H1 (cell line): ENCODE data around the gene RNF111. TPM values are rescaled to one million over a fixed set of nuclear protein-coding genes. Genes with fewer than 3 reads are reported as not detected.

Experiments
- CTCF ChIA-PET: fragments of 300-600 bp; sonication (Branson Sonifier 250); formaldehyde crosslinking; loops from one replicate; lab custom pipeline; 2021; ENCODE audit not compliant: partially characterized antibody; lab: Charles Lee
- POLR2A ChIA-PET: fragments of 300-600 bp; sonication (Branson Sonifier 250); formaldehyde crosslinking; loops from one replicate; lab custom pipeline; 2021; ENCODE audit warnings: inconsistent platforms; ENCODE audit not compliant: partially characterized antibody; lab: Charles Lee
- DNase-seq, 2 experiments: peaks; one replicate each; pipeline versions ENCODE4 v3.0.0 to v3.0.0-alpha.2; 2010 to 2022; ENCODE audit warnings: low spot score in 2 of 2, low read depth in 1 of 2, mixed read lengths in 1 of 2
- FAIRE-seq: peaks from 2 replicates; lab custom pipeline; 2011; peaks lifted over from hg19 to GRCh38; lab: Jason Lieb, UNC
- H2AFZ ChIP-seq: 2 replicates; pipeline ENCODE4 v1.8.1; 2012; ENCODE audit warnings: low read length, inconsistent platforms
- H2AK5ac ChIP-seq: 2 replicates; pipeline ENCODE4 v1.6.1; 2013; ENCODE audit warnings: low read depth, low read length
- H2BK120ac ChIP-seq: replicated peaks from 2 replicates; pipeline ENCODE3; 2013; ENCODE audit warnings: low read depth, low read length, inconsistent platforms
- H2BK12ac ChIP-seq: 2 replicates; pipeline ENCODE4 v1.6.1; 2013; ENCODE audit warnings: low read depth, low read length
- H2BK15ac ChIP-seq: 2 replicates; pipeline ENCODE4 v1.6.1; 2013; ENCODE audit warnings: low read length
- H2BK20ac ChIP-seq: 2 replicates; pipeline ENCODE4 v1.6.1; 2013; ENCODE audit warnings: low read length
- H2BK5ac ChIP-seq: 2 replicates; pipeline ENCODE4 v1.6.1; 2013; ENCODE audit warnings: low read depth, low read length
- H3K14ac ChIP-seq: 2 replicates; pipeline ENCODE4 v1.6.1; 2013; ENCODE audit warnings: inconsistent platforms; ENCODE audit not compliant: insufficient read length
- H3K18ac ChIP-seq: 2 replicates; pipeline ENCODE4 v1.6.1; 2013; ENCODE audit warnings: low read length; ENCODE audit errors: extremely low read depth
- H3K23ac ChIP-seq: 2 replicates; pipeline ENCODE4 v1.6.1; 2013; ENCODE audit warnings: inconsistent platforms; ENCODE audit not compliant: insufficient read length
- H3K23me2 ChIP-seq: 2 replicates; pipeline ENCODE4 v1.6.1; 2013; ENCODE audit warnings: low read depth, low read length
- H3K27ac ChIP-seq: 2 replicates; pipeline ENCODE4 v1.6.1; 2011; ENCODE audit warnings: low read depth, low read length, inconsistent platforms
- H3K27me3 ChIP-seq, 4 experiments: replicated peaks in 1 of 4; 1 replicate in 1 of 4; 2 replicates in 3 of 4; pipeline versions ENCODE4 v1.6.1 to v1.8.1; 2011 to 2013; ENCODE audit warnings: low read length in 3 of 4, mild to moderate bottlenecking in 3 of 4, inconsistent platforms in 2 of 4, mixed read lengths in 2 of 4, moderate library complexity in 1 of 4; ENCODE audit not compliant: control insufficient read depth in 3 of 4, insufficient read depth in 3 of 4; ENCODE audit errors: extremely low read depth in 1 of 4
- H3K36me3 ChIP-seq, 4 experiments: 2 replicates each; pipeline versions ENCODE4 v1.6.1 to v1.8.1; 2011 to 2013; ENCODE audit warnings: mild to moderate bottlenecking in 4 of 4, low read length in 3 of 4, moderate library complexity in 2 of 4, control low read depth in 1 of 4, inconsistent platforms in 1 of 4; ENCODE audit not compliant: insufficient read depth in 4 of 4, control insufficient read depth in 2 of 4
- H3K4ac ChIP-seq: replicated peaks from 2 replicates; pipeline ENCODE3; 2013; ENCODE audit warnings: low read length, low read depth, mixed read lengths, inconsistent platforms; ENCODE audit not compliant: insufficient read length
- H3K4me1 ChIP-seq, 4 experiments: replicated peaks in 1 of 4; 1 replicate in 1 of 4; 2 replicates in 3 of 4; pipeline versions ENCODE4 v1.6.1 to v1.8.1; 2011 to 2013; ENCODE audit warnings: low read length in 3 of 4, inconsistent platforms in 2 of 4, mixed read lengths in 1 of 4; ENCODE audit not compliant: insufficient read depth in 4 of 4, control insufficient read depth in 3 of 4
- H3K4me2 ChIP-seq, 2 experiments: 2 replicates each; pipeline versions ENCODE4 v1.6.1 to v1.8.1; 2011 to 2013; ENCODE audit warnings: low read depth in 2 of 2, low read length in 2 of 2, control low read depth in 1 of 2, inconsistent platforms in 1 of 2, mild to moderate bottlenecking in 1 of 2; ENCODE audit not compliant: insufficient read depth in 1 of 2
- H3K4me3 ChIP-seq, 4 experiments: fragments of 200-600, 300-600 bp in 1 of 4; sonication (generic), shearing (Covaris generic), sonication (Bioruptor Twin) in 1 of 4; 2 replicates each; pipeline versions ENCODE4 v1.5.1 to v1.8.1; 2011 to 2016; ENCODE audit warnings: low read length in 4 of 4, low read depth in 3 of 4, control low read depth in 2 of 4, inconsistent platforms in 2 of 4, mild to moderate bottlenecking in 2 of 4, mixed read lengths in 1 of 4, moderate library complexity in 1 of 4; ENCODE audit not compliant: insufficient read depth in 2 of 4; ENCODE audit errors: extremely low read depth in 1 of 4
- H3K56ac ChIP-seq: replicated peaks from 2 replicates; pipeline ENCODE3; 2013; ENCODE audit warnings: low read depth, mild to moderate bottlenecking, mixed read lengths, low read length, inconsistent platforms; ENCODE audit not compliant: insufficient read length
- H3K79me1 ChIP-seq: 2 replicates; pipeline ENCODE4 v1.6.1; 2013; ENCODE audit warnings: low read depth, low read length, control low read depth
- H3K79me2 ChIP-seq, 2 experiments: 2 replicates each; pipeline versions ENCODE4 v1.6.1 to v1.8.1; 2012 to 2013; ENCODE audit warnings: low read length in 2 of 2, mild to moderate bottlenecking in 2 of 2, inconsistent platforms in 1 of 2; ENCODE audit not compliant: insufficient read depth in 2 of 2, control insufficient read depth in 1 of 2
- H3K9ac ChIP-seq, 4 experiments: replicated peaks in 1 of 4; 1 replicate in 1 of 4; 2 replicates in 3 of 4; pipeline versions ENCODE4 v1.6.1 to v1.8.1; 2011 to 2013; ENCODE audit warnings: low read depth in 3 of 4, low read length in 3 of 4, control low read depth in 2 of 4, mild to moderate bottlenecking in 2 of 4, moderate library complexity in 2 of 4, inconsistent platforms in 1 of 4; ENCODE audit errors: extremely low read depth in 1 of 4
- H3K9me3 ChIP-seq, 2 experiments: 2 replicates each; pipeline versions ENCODE4 v1.6.1 to v1.8.1; 2012 to 2013; ENCODE audit warnings: mild to moderate bottlenecking in 2 of 2, moderate library complexity in 2 of 2, control low read depth in 1 of 2, inconsistent platforms in 1 of 2, low read depth in 1 of 2, low read length in 1 of 2, mixed read lengths in 1 of 2; ENCODE audit not compliant: insufficient read depth in 2 of 2
- H4K20me1 ChIP-seq, 2 experiments: replicated peaks in 1 of 2; 2 replicates each; pipeline versions ENCODE3 to v1.8.1; 2011 to 2013; ENCODE audit warnings: inconsistent platforms in 2 of 2, low read length in 2 of 2, mild to moderate bottlenecking in 1 of 2; ENCODE audit not compliant: insufficient read depth in 2 of 2, control insufficient read depth in 1 of 2
- H4K5ac ChIP-seq: 2 replicates; pipeline ENCODE4 v1.6.1; 2013; ENCODE audit warnings: low read length, low read depth, mixed read lengths, inconsistent platforms; ENCODE audit not compliant: insufficient read length
- H4K8ac ChIP-seq: 2 replicates; pipeline ENCODE4 v1.8.0; 2013; ENCODE audit warnings: mild to moderate bottlenecking, moderate library complexity, low read length, inconsistent platforms; ENCODE audit not compliant: insufficient read depth; ENCODE audit errors: extremely low read depth
- H4K91ac ChIP-seq: replicated peaks from 2 replicates; pipeline ENCODE3; 2013; ENCODE audit warnings: low read length, mixed read lengths, inconsistent platforms; ENCODE audit not compliant: insufficient read length
- ASH2L ChIP-seq: fragments of 200-600, 300-600 bp; sonication (generic); IDR thresholded peaks from one replicate; pipeline ENCODE4 v1.7.1; 2017; ENCODE audit warnings: low read length
- CREB1 ChIP-seq: IDR thresholded peaks from 2 replicates; pipeline ENCODE4 v1.6.1; 2012; ENCODE audit warnings: inconsistent platforms
- GABPA ChIP-seq: IDR thresholded peaks from 2 replicates; pipeline ENCODE4 v1.6.1; 2011; ENCODE audit warnings: mild to moderate bottlenecking, low read length, moderate library complexity, borderline replicate concordance; ENCODE audit not compliant: insufficient read depth
- GTF2F1 ChIP-seq: IDR thresholded peaks from 2 replicates; pipeline ENCODE4 v1.6.1; 2012; ENCODE audit warnings: low read depth, low read length, improper control_type of control experiment, borderline replicate concordance
- HDAC6 ChIP-seq: IDR thresholded peaks from one replicate; pipeline ENCODE4 v1.7.1; 2012; ENCODE audit warnings: low read depth, mild to moderate bottlenecking, inconsistent platforms, low read length, moderate library complexity
- MAFK ChIP-seq: IDR thresholded peaks from 2 replicates; pipeline ENCODE4 v1.6.1; 2012; ENCODE audit warnings: low read depth, mild to moderate bottlenecking, improper control_type of control experiment, low read length
- RBBP5 ChIP-seq: IDR thresholded peaks from 2 replicates; pipeline ENCODE4 v1.7.1; 2012; ENCODE audit warnings: low read depth, mild to moderate bottlenecking, inconsistent platforms, low read length, moderate library complexity, borderline replicate concordance
- RFX5 ChIP-seq: IDR thresholded peaks from 2 replicates; pipeline ENCODE4 v1.6.1; 2011; ENCODE audit warnings: low read depth, low read length, improper control_type of control experiment, borderline replicate concordance
- SAP30 ChIP-seq: fragments of 300-600 bp; sonication (generic); IDR thresholded peaks from 2 replicates; pipeline ENCODE4 v1.7.1; 2012; ENCODE audit warnings: low read length, moderate library complexity, mild to moderate bottlenecking, inconsistent platforms; ENCODE audit not compliant: insufficient read depth, insufficient replicate concordance
- SIN3A ChIP-seq, 2 experiments: IDR thresholded peaks in 1 of 2; conservative IDR thresholded peaks in 1 of 2; 2 replicates each; pipeline ENCODE4 v1.6.1; 2011 to 2012; ENCODE audit warnings: low read length in 2 of 2, improper control_type of control experiment in 1 of 2, low read depth in 1 of 2, mild to moderate bottlenecking in 1 of 2
- SP4 ChIP-seq: IDR thresholded peaks from 2 replicates; pipeline ENCODE4 v1.6.1; 2012; ENCODE audit warnings: low read length, inconsistent platforms
- TAF7 ChIP-seq: optimal IDR thresholded peaks from 2 replicates; pipeline ENCODE3; 2011; ENCODE audit warnings: low read depth, mild to moderate bottlenecking, inconsistent platforms, low read length, moderate library complexity, borderline replicate concordance
- WGBS, 2 experiments: shearing (Covaris generic) in 1 of 2; methylation state at CpG; one replicate each; pipeline versions ENCODE4 v1.1.6 to v1.1.7; 2013 to 2015; ENCODE audit warnings: low lambda C conversion rate in 2 of 2, mixed read lengths in 2 of 2, inconsistent platforms in 1 of 2, low coverage in 1 of 2, missing lambda C conversion rate in 1 of 2; ENCODE audit not compliant: insufficient replicate concordance in 2 of 2, insufficient coverage in 1 of 2, insufficient read length in 1 of 2; ENCODE audit errors: extremely low coverage in 1 of 2, missing lambda C conversion rate in 1 of 2; 5-methylcytosine and 5-hydroxymethylcytosine counted together
- polyA plus RNA-seq, 7 experiments: library from polyadenylated mRNA; depleted of rRNA in 3 of 7; stranded (reverse) in 5 of 7; unstranded in 2 of 7; fragments of >200 nt in 5 of 7; fragments of 200-250 nt in 2 of 7; gene quantifications; 1 replicate in 5 of 7; 2 replicates in 1 of 7; 4 replicates in 1 of 7; pipeline versions ENCODE4 v1.2.1 to v1.2.3, GENCODE V29; 2011 to 2013; ENCODE audit warnings: missing spikeins in 2 of 7, mixed read lengths in 2 of 7
- total RNA-seq: library from RNA; stranded (reverse); fragmentation: NEBNext Ultra II Directional; extraction: Animal tissue kit (Norgen Biotek cat#: 25700); gene quantifications from 2 replicates; pipeline ENCODE4 v1.2.1, GENCODE V29; 2021
- TF ChIP-seq, protein P1 (sequence below): IDR thresholded peaks from 2 replicates; pipeline ENCODE4 v1.6.1; 2012; ENCODE audit warnings: inconsistent platforms

RNF111 gene
- total and polyA plus RNA-seq, 2 of the 8 experiments (the other 6 are each of a cell fraction or from before 2014, with no cell fraction given): 18.5 to 26.6 TPM

DNA sequence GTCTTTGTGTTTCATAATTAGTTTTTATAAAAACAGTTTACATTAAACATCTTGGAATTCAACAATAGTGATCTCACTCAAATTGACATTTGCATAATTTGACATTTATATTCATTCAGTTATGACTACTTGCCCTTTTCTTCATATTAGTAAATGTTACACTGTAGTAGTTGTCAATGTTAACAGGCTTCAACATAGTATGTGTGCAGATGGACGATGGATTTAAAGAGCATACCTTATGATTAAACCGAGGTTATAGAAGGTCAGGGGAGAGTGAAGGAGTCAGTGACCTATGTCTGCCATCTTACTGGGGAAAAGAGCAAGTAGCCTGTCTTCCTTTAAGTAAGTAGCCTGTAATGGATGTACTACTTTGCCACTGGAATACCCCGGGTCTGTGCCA, 109.0 kb downstream of the RNF111 start:
- Histone ChIP-seq H2BK15ac (no peak overlapping the region), H3K27me3 (no peaks in the 10 kb centered on the region), H3K4ac (no peak overlapping the region), H3K4me3 (no peak overlapping the region), H3K56ac (no peak overlapping the region), H3K9ac (no peak overlapping the region), H2BK20ac (no peak overlapping the region), H3K36me3 (peaks cover 0 to 43% (median 20%) of the 10 kb centered on the region in 4 experiments; a peak in 6 of 8 replicates), H2BK12ac (no peak overlapping the region), H4K91ac (no peak overlapping the region), H3K23me2 (no peaks in the 10 kb centered on the region), H3K23ac (no peak overlapping the region), H2BK120ac (no peak overlapping the region), H3K4me2 (no peak overlapping the region), H3K79me1 (no peaks in the 10 kb centered on the region), H3K4me1 (no peaks in the 10 kb centered on the region), H2BK5ac (no peak overlapping the region), H4K20me1 (peaks cover 0 to 2% of the 10 kb centered on the region in 2 experiments), H3K18ac (no peak overlapping the region), H3K27ac (no peak overlapping the region), H4K8ac (no peak overlapping the region), H3K79me2 (no peaks in the 10 kb centered on the region), H3K9me3 (no peaks in the 10 kb centered on the region), H4K5ac (no peak overlapping the region)
- ChIA-PET CTCF (interaction anchor here (1.5 kb wide), 1 partner anchor 11 kb away, joined by 3 read pairs; no protein-coding TSS in a partner anchor), POLR2A (no interaction called here)
- no peak for DNase-seq
- no peak for TF ChIP-seq GABPA
- no peak for TF ChIP-seq SAP30
- TF ChIP-seq, protein P1, sequence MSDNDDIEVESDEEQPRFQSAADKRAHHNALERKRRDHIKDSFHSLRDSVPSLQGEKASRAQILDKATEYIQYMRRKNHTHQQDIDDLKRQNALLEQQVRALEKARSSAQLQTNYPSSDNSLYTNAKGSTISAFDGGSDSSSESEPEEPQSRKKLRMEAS: no peak
- no peak for TF ChIP-seq CREB1
- TF ChIP-seq MAFK: no peak
- no peak for TF ChIP-seq TAF7
- no peak for TF ChIP-seq SP4
- no peak for TF ChIP-seq SIN3A (conservative IDR thresholded peaks at IDR 0.05 in 1 of 2, IDR thresholded peaks at IDR 0.05 in 1 of 2; ENCODE audit: low read depth in 1 of 2, low read length in 2 of 2)
- TF ChIP-seq RFX5: no peak
- TF ChIP-seq RBBP5: no peak
- no peak for TF ChIP-seq GTF2F1
- no peak for TF ChIP-seq ASH2L
- TF ChIP-seq HDAC6: no peak
- TF ChIP-seq, all 59 proteins: peak for 0
- Histone ChIP-seq H2AFZ (no peak overlapping the region), H3K14ac (no peak overlapping the region), H2AK5ac (no peak overlapping the region)
- no peak for FAIRE-seq
- WGBS, 2 experiments: 98% methylated on average over 3 of the region's 3 CpGs; no CpG with 5 or more reads in 1 of the 2 experiments
